HepG2 (cell line): ENCODE results near the gene FAM200B. TPM values are rescaled to one million over a fixed set of nuclear protein-coding genes. Genes with fewer than 3 reads are reported as not detected.

ENCODE experiments used
- ARID2 ChIP-seq: sonication (generic); formaldehyde crosslinking; IDR thresholded peaks from 2 replicates; pipeline ENCODE4 v1.8.1; 2022; ENCODE audit warnings: mild to moderate bottlenecking, missing genetic modification reagents, borderline replicate concordance
- ATAD3A ChIP-seq: sonication (generic); formaldehyde crosslinking; IDR thresholded peaks from 2 replicates; pipeline ENCODE4 v1.4.0; 2020; ENCODE audit warnings: missing genetic modification reagents
- EED ChIP-seq: sonication (generic); formaldehyde crosslinking; IDR thresholded peaks from 2 replicates; pipeline ENCODE4 v1.5.0; 2020; ENCODE audit warnings: mild to moderate bottlenecking, missing genetic modification reagents
- FOXO1 ChIP-seq: sonication (generic); formaldehyde crosslinking; IDR thresholded peaks from 2 replicates; pipeline ENCODE4 v1.4.0; 2020; ENCODE audit warnings: missing genetic modification reagents
- FOXP1 ChIP-seq, 2 experiments: fragments of 450-650 bp in 1 of 2; IDR thresholded peaks; 2 replicates each; pipeline ENCODE4 v1.6.1; 2017 to 2018; ENCODE audit warnings: antibody characterized with exemption in 1 of 2
- RFX1 ChIP-seq: fragments of 450-650 bp; IDR thresholded peaks from 2 replicates; pipeline ENCODE4 v1.6.1; 2017
- SCMH1 ChIP-seq: sonication (generic); formaldehyde crosslinking; IDR thresholded peaks from 2 replicates; pipeline ENCODE4 v1.9.0; 2021; ENCODE audit warnings: missing genetic modification reagents, mild to moderate bottlenecking, borderline replicate concordance
- SMYD3 ChIP-seq: sonication (generic); formaldehyde crosslinking; IDR thresholded peaks from 2 replicates; pipeline ENCODE4 v1.8.1; 2023; ENCODE audit warnings: mild to moderate bottlenecking, missing genetic modification reagents
- TAF1 ChIP-seq: sonication (generic); formaldehyde crosslinking; IDR thresholded peaks from 2 replicates; pipeline ENCODE4 v1.4.0; 2020; ENCODE audit warnings: missing genetic modification reagents
- ZIK1 ChIP-seq: sonication (generic); formaldehyde crosslinking; IDR thresholded peaks from 2 replicates; pipeline ENCODE4 v1.5.0; 2020; ENCODE audit warnings: mild to moderate bottlenecking, low read depth, missing genetic modification reagents, borderline replicate concordance
- ZNF10 ChIP-seq: sonication (generic); formaldehyde crosslinking; IDR thresholded peaks from 2 replicates; pipeline ENCODE4 v1.4.0; 2020; ENCODE audit warnings: mild to moderate bottlenecking, low read depth, missing genetic modification reagents, borderline replicate concordance
- ZNF350 ChIP-seq: sonication (generic); formaldehyde crosslinking; IDR thresholded peaks from 2 replicates; pipeline ENCODE4 v1.4.0; 2020; ENCODE audit warnings: mild to moderate bottlenecking, low read depth, missing genetic modification reagents, borderline replicate concordance
- ZNF382 ChIP-seq: sonication (generic); formaldehyde crosslinking; IDR thresholded peaks from 2 replicates; pipeline ENCODE4 v1.5.0; 2020; ENCODE audit warnings: missing genetic modification reagents, mild to moderate bottlenecking, borderline replicate concordance
- ZNF510 ChIP-seq: sonication (generic); formaldehyde crosslinking; IDR thresholded peaks from 2 replicates; pipeline ENCODE4 v1.4.0; 2020; ENCODE audit warnings: low read depth, mild to moderate bottlenecking, missing genetic modification reagents
- ZNF570 ChIP-seq: sonication (generic); formaldehyde crosslinking; IDR thresholded peaks from 2 replicates; pipeline ENCODE4 v1.4.0; 2020; ENCODE audit warnings: mild to moderate bottlenecking, missing genetic modification reagents, borderline replicate concordance
- ZNF703 ChIP-seq: sonication (generic); formaldehyde crosslinking; IDR thresholded peaks from 2 replicates; pipeline ENCODE4 v1.5.1; 2020; ENCODE audit warnings: missing genetic modification reagents, mild to moderate bottlenecking, moderate library complexity, borderline replicate concordance
- ZNF772 ChIP-seq: sonication (generic); formaldehyde crosslinking; IDR thresholded peaks from 2 replicates; pipeline ENCODE4 v1.5.0; 2020; ENCODE audit warnings: mild to moderate bottlenecking, missing genetic modification reagents
- polyA plus RNA-seq, 8 experiments: library from polyadenylated mRNA; depleted of rRNA in 3 of 8; stranded (reverse) in 7 of 8; unstranded in 1 of 8; fragments of >200 nt; fragmentation: Illumina TruSeq in 4 of 8; extraction: Trizol in 4 of 8; gene quantifications; 2 replicates each; pipeline versions ENCODE4 v1.2.1 to v1.2.3, GENCODE V29; 2011 to 2016; ENCODE audit warnings: low read depth in 4 of 8, missing spikeins in 1 of 8, mixed read lengths in 1 of 8; ENCODE audit not compliant: insufficient read depth in 1 of 8
- total RNA-seq, 5 experiments: library from RNA; depleted of rRNA; stranded (reverse); fragments of >200 nt; fragmentation: Illumina TruSeq; extraction: Trizol; gene quantifications; 2 replicates each; pipeline ENCODE4 v1.2.3, GENCODE V29; 2016; ENCODE audit warnings: low read depth in 1 of 5
- TF ChIP-seq, protein P1 (sequence below): sonication (generic); formaldehyde crosslinking; IDR thresholded peaks from 2 replicates; pipeline ENCODE4 v1.8.0; 2022; ENCODE audit warnings: missing genetic modification reagents, mild to moderate bottlenecking, inconsistent platforms, borderline replicate concordance
- TF ChIP-seq, protein P2 (sequence below): sonication (generic); formaldehyde crosslinking; IDR thresholded peaks from 2 replicates; pipeline ENCODE4 v1.5.1; 2020; ENCODE audit warnings: missing genetic modification reagents, mild to moderate bottlenecking, borderline replicate concordance
- TF ChIP-seq, protein P3 (sequence below): sonication (generic); formaldehyde crosslinking; IDR thresholded peaks from 2 replicates; pipeline ENCODE4 v1.5.1; 2020; ENCODE audit warnings: mild to moderate bottlenecking, moderate library complexity, missing genetic modification reagents
- TF ChIP-seq, protein P4 (sequence below): sonication (generic); formaldehyde crosslinking; IDR thresholded peaks from 2 replicates; pipeline ENCODE4 v1.8.0; 2022; ENCODE audit warnings: mild to moderate bottlenecking, missing genetic modification reagents, moderate library complexity
- TF ChIP-seq, protein P5 (sequence below): sonication (generic); formaldehyde crosslinking; IDR thresholded peaks from 2 replicates; pipeline ENCODE4 v1.5.0; 2020; ENCODE audit warnings: missing genetic modification reagents

Gene FAM200B
- total and polyA plus RNA-seq, 2 of the 13 experiments (the other 11 are each of a cell fraction or from before 2014, with no cell fraction given) = 25.6 to 41.8 TPM

DNA sequence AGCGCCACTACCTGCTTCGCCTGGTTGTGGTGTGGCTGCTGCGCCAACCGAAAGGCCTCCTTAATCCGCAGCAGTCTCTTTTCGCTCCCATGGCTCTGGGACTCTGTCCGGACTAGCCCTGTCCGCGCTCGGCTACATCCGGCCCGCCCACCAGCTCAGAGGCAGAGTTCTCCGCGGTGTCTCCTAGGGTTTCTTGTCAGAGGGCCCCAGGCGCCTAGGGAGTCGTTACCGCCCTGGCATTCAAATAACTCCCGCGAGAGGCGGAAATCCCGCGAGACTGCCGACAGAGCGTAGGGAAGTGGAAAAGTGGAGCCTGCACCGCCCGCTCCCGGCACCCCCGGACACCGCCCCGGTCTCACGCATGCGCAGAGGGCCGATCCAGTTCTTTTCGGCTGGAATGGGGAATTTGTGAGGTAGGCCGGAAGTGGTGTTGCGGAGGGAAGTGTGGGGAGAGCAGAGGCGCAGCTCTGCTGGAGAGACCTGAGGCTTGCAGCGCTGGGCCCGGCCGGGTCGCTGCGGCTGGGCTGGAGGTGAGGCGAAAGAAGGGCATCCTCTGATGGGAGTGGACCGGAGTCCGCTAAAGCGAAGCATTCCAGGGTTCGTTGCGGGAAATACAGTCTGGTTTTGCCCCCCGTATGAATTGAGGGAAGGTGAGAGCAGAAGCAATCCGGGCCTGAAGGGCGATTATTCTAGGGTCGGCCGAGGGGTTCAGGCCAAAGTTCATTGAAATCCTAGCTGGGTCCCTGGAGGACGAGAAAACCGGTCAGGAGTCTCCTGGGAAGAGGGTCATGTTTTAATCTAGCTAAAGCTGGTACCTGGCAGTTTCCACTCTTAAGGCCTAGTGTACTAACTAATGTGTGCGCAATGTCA lies at the start of gene FAM200B (continued):
- TF ChIP-seq EED = no peak
- TF ChIP-seq ZNF772 (CRISPR knock-in tag) = peak; percentile 91
- TF ChIP-seq ZNF350 = peak; percentile 87; the same call in 1 of the 2 replicates
- no peak; the same call in 1 of the 2 replicates for TF ChIP-seq ZIK1 (CRISPR knock-in tag)
- no peak for TF ChIP-seq ZNF10 (CRISPR knock-in tag)
- no peak for TF ChIP-seq FOXP1 (IDR thresholded peaks at IDR 0.05)
- no peak for TF ChIP-seq FOXP1 (CRISPR knock-in tag; IDR thresholded peaks at IDR 0.05)
- TF ChIP-seq, protein P1, sequence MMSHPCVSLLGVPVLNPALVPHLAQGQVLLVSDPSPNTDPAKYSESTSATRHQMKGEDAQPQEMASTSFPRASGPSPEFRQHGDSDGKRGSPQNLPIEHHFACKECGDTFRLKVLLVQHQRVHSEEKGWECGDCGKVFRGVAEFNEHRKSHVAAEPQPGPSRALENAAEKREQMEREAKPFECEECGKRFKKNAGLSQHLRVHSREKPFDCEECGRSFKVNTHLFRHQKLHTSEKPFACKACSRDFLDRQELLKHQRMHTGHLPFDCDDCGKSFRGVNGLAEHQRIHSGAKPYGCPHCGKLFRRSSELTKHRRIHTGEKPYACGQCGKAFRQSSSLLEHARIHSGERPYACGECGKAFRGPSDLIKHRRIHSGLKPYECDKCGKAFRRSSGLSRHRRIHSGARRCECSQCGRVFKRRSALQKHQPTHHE (CRISPR knock-in tag) = no peak
- TF ChIP-seq FOXO1 = no peak; the same call in 1 of the 2 replicates
- no peak for TF ChIP-seq ZNF570
- TF ChIP-seq, protein P2, sequence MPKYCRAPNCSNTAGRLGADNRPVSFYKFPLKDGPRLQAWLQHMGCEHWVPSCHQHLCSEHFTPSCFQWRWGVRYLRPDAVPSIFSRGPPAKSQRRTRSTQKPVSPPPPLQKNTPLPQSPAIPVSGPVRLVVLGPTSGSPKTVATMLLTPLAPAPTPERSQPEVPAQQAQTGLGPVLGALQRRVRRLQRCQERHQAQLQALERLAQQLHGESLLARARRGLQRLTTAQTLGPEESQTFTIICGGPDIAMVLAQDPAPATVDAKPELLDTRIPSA (CRISPR knock-in tag) = peak; percentile 69; the same call in 1 of the 2 replicates
- TF ChIP-seq RFX1 = no peak
- no peak for TF ChIP-seq ATAD3A (CRISPR knock-in tag)
- no peak; the same call in 1 of the 2 replicates for TF ChIP-seq ZNF703
- no peak for TF ChIP-seq SCMH1 (CRISPR knock-in tag)
- TF ChIP-seq, protein P3, sequence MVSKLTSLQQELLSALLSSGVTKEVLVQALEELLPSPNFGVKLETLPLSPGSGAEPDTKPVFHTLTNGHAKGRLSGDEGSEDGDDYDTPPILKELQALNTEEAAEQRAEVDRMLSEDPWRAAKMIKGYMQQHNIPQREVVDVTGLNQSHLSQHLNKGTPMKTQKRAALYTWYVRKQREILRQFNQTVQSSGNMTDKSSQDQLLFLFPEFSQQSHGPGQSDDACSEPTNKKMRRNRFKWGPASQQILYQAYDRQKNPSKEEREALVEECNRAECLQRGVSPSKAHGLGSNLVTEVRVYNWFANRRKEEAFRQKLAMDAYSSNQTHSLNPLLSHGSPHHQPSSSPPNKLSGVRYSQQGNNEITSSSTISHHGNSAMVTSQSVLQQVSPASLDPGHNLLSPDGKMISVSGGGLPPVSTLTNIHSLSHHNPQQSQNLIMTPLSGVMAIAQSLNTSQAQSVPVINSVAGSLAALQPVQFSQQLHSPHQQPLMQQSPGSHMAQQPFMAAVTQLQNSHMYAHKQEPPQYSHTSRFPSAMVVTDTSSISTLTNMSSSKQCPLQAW (CRISPR knock-in tag) = peak; percentile 94
- TF ChIP-seq, protein P4, sequence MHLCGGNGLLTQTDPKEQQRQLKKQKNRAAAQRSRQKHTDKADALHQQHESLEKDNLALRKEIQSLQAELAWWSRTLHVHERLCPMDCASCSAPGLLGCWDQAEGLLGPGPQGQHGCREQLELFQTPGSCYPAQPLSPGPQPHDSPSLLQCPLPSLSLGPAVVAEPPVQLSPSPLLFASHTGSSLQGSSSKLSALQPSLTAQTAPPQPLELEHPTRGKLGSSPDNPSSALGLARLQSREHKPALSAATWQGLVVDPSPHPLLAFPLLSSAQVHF = no peak
- 0 out of 2 replicates have a peak, but pooled peaks have one; percentile 32 for TF ChIP-seq SMYD3 (CRISPR knock-in tag)
- TF ChIP-seq ZNF382 (CRISPR knock-in tag) = no peak
- TF ChIP-seq, protein P5, sequence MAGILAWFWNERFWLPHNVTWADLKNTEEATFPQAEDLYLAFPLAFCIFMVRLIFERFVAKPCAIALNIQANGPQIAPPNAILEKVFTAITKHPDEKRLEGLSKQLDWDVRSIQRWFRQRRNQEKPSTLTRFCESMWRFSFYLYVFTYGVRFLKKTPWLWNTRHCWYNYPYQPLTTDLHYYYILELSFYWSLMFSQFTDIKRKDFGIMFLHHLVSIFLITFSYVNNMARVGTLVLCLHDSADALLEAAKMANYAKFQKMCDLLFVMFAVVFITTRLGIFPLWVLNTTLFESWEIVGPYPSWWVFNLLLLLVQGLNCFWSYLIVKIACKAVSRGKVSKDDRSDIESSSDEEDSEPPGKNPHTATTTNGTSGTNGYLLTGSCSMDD = no peak
- no peak for TF ChIP-seq ZNF510
- TF ChIP-seq ARID2 (CRISPR knock-in tag) = 0 out of 2 replicates have a peak, but pooled peaks have one; percentile 76
- TF ChIP-seq TAF1 (CRISPR knock-in tag) = peak; percentile 92
